ENCODE measurements around the gene SUN2.

Gene SUN2

GRCh38 chr22:38724926-38725571, 30.7 kb downstream of the SUN2 start:
- DNase-seq (ENCODE audit: insufficient read length, low spot score) (no peak), FAIRE-seq (peak; percentile 41)
- TF ChIP-seq TAF1 (IDR thresholded peaks at IDR 0.05; ENCODE audit: low read depth, low read length) (no peak), SPI1 (IDR thresholded peaks at IDR 0.05; ENCODE audit: low read depth, low read length) (no peak), PAX5 (IDR thresholded peaks at IDR 0.05; ENCODE audit: insufficient read depth, low read length, severe bottlenecking) (no peak), POLR2A (IDR thresholded peaks at IDR 0.05; ENCODE audit: low read depth, low read length) (no peak), POLR2AphosphoS5 (IDR thresholded peaks at IDR 0.05; ENCODE audit: low read depth, low read length) (no peak), POU2F2 (IDR thresholded peaks at IDR 0.05; ENCODE audit: low read depth, low read length) (no peak)

DNA sequence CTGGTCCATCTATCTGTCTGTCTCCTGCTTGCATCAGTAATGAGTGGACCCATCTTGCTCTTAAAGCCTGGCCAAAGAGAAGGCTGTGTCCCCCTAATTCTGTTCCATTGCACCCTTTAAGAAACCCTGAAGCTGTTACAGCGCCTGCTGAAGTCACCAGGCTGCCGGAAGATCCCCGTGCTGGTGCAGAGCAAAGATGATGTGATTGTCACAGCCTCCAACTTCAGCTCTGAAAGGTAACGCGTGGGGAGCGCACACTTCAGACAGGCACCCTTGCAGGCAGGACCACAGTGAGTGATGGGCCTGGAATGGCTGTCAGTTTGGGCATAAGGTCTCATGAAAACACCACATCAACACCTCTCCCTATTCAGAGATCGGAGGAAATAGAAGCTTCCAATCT, 31.6 kb downstream of the SUN2 start:
- TF ChIP-seq POU2F2 (IDR thresholded peaks at IDR 0.05; ENCODE audit: low read depth, low read length) (no peak), POLR2A (IDR thresholded peaks at IDR 0.05; ENCODE audit: low read depth, low read length) (no peak), POLR2AphosphoS5 (IDR thresholded peaks at IDR 0.05; ENCODE audit: low read depth, low read length) (no peak), PAX5 (IDR thresholded peaks at IDR 0.05; ENCODE audit: insufficient read depth, low read length, severe bottlenecking) (no peak)
- FAIRE-seq, result no peak
- DNase-seq (ENCODE audit: insufficient read length, low spot score), result no peak

- FAIRE-seq, result no peak
- TF ChIP-seq POLR2A (IDR thresholded peaks at IDR 0.05; ENCODE audit: low read depth, low read length) (no peak), SPI1 (IDR thresholded peaks at IDR 0.05; ENCODE audit: low read depth, low read length) (no peak), POLR2AphosphoS5 (IDR thresholded peaks at IDR 0.05; ENCODE audit: low read depth, low read length) (no peak), PAX5 (IDR thresholded peaks at IDR 0.05; ENCODE audit: insufficient read depth, low read length, severe bottlenecking) (no peak), TAF1 (IDR thresholded peaks at IDR 0.05; ENCODE audit: low read depth, low read length) (no peak), POU2F2 (IDR thresholded peaks at IDR 0.05; ENCODE audit: low read depth, low read length) (no peak)
- no peak for DNase-seq (ENCODE audit: insufficient read length, low spot score)
Measured at GRCh38 chr22:38721551-38721950, 34.2 kb downstream of the SUN2 start.

GRCh38 chr22:38720350-38720749, 35.4 kb downstream of the SUN2 start:
- TF ChIP-seq SPI1 (IDR thresholded peaks at IDR 0.05; ENCODE audit: low read depth, low read length) (no peak), POLR2A (IDR thresholded peaks at IDR 0.05; ENCODE audit: low read depth, low read length) (no peak)
- no peak for FAIRE-seq
- no peak for DNase-seq (ENCODE audit: insufficient read length, low spot score)

- FAIRE-seq, result no peak
- TF ChIP-seq POU2F2 (IDR thresholded peaks at IDR 0.05; ENCODE audit: low read depth, low read length) (no peak), TAF1 (IDR thresholded peaks at IDR 0.05; ENCODE audit: low read depth, low read length) (no peak), SPI1 (IDR thresholded peaks at IDR 0.05; ENCODE audit: low read depth, low read length) (no peak)
- no peak for DNase-seq (ENCODE audit: insufficient read length, low spot score)
Measured at GRCh38 chr22:38719196-38719595, 36.6 kb downstream of the SUN2 start.

- TF ChIP-seq POU2F2 (IDR thresholded peaks at IDR 0.05; ENCODE audit: low read depth, low read length) (no peak), TAF1 (IDR thresholded peaks at IDR 0.05; ENCODE audit: low read depth, low read length) (no peak), SPI1 (IDR thresholded peaks at IDR 0.05; ENCODE audit: low read depth, low read length) (no peak), PAX5 (IDR thresholded peaks at IDR 0.05; ENCODE audit: insufficient read depth, low read length, severe bottlenecking) (no peak), POLR2AphosphoS5 (IDR thresholded peaks at IDR 0.05; ENCODE audit: low read depth, low read length) (no peak), POLR2A (IDR thresholded peaks at IDR 0.05; ENCODE audit: low read depth, low read length) (no peak)
- DNase-seq (ENCODE audit: insufficient read length, low spot score), result no peak
- FAIRE-seq, result no peak
Measured at GRCh38 chr22:38718414-38718813, 37.4 kb downstream of the SUN2 start.

GRCh38 chr22:38717244-38717643, 38.6 kb downstream of the SUN2 start:
- DNase-seq (ENCODE audit: insufficient read length, low spot score), result no peak
- no peak for FAIRE-seq
- TF ChIP-seq POLR2A (IDR thresholded peaks at IDR 0.05; ENCODE audit: low read depth, low read length) (no peak), TAF1 (IDR thresholded peaks at IDR 0.05; ENCODE audit: low read depth, low read length) (no peak), POLR2AphosphoS5 (IDR thresholded peaks at IDR 0.05; ENCODE audit: low read depth, low read length) (no peak), SPI1 (IDR thresholded peaks at IDR 0.05; ENCODE audit: low read depth, low read length) (no peak), PAX5 (IDR thresholded peaks at IDR 0.05; ENCODE audit: insufficient read depth, low read length, severe bottlenecking) (no peak), POU2F2 (IDR thresholded peaks at IDR 0.05; ENCODE audit: low read depth, low read length) (no peak)

DNA sequence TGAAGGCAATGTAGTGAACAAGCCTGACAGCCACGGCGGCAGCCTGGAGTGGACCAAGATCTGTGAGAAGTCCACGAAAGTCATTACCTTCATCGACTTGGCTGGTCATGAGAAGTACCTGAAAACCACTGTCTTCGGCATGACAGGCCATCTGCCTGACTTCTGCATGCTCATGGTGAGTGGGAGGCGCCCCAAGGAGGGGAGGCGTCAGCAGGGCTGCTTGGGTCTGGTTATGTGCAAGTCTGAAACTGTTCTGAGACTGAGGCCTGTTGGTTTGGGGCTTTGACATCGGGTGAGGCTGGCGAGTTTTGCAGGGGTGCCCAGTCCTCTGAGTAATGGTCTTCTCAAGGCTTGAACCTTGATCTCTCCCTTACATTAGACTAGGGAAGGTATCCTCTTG, 39.0 kb downstream of the SUN2 start:
- DNase-seq (ENCODE audit: insufficient read length, low spot score), result no peak
- TF ChIP-seq SPI1 (IDR thresholded peaks at IDR 0.05; ENCODE audit: low read depth, low read length), result no peak
- no peak for TF ChIP-seq TAF1 (IDR thresholded peaks at IDR 0.05; ENCODE audit: low read depth, low read length)
- no peak for TF ChIP-seq POLR2AphosphoS5 (IDR thresholded peaks at IDR 0.05; ENCODE audit: low read depth, low read length)
- TF ChIP-seq POU2F2 (IDR thresholded peaks at IDR 0.05; ENCODE audit: low read depth, low read length), result no peak
- TF ChIP-seq PAX5 (IDR thresholded peaks at IDR 0.05; ENCODE audit: insufficient read depth, low read length, severe bottlenecking), result no peak
- TF ChIP-seq POLR2A (IDR thresholded peaks at IDR 0.05; ENCODE audit: low read depth, low read length), result no peak
- FAIRE-seq, result peak; percentile 50

- DNase-seq (ENCODE audit: insufficient read length, low spot score) (no peak), FAIRE-seq (no peak)
- TF ChIP-seq PAX5 (IDR thresholded peaks at IDR 0.05; ENCODE audit: insufficient read depth, low read length, severe bottlenecking), result no peak
- no peak for TF ChIP-seq POU2F2 (IDR thresholded peaks at IDR 0.05; ENCODE audit: low read depth, low read length)
- no peak for TF ChIP-seq SPI1 (IDR thresholded peaks at IDR 0.05; ENCODE audit: low read depth, low read length)
- no peak for TF ChIP-seq POLR2A (IDR thresholded peaks at IDR 0.05; ENCODE audit: low read depth, low read length)
- TF ChIP-seq TAF1 (IDR thresholded peaks at IDR 0.05; ENCODE audit: low read depth, low read length), result no peak
- TF ChIP-seq POLR2AphosphoS5 (IDR thresholded peaks at IDR 0.05; ENCODE audit: low read depth, low read length), result no peak
Measured at GRCh38 chr22:38716271-38716670, 39.5 kb downstream of the SUN2 start.

DNA sequence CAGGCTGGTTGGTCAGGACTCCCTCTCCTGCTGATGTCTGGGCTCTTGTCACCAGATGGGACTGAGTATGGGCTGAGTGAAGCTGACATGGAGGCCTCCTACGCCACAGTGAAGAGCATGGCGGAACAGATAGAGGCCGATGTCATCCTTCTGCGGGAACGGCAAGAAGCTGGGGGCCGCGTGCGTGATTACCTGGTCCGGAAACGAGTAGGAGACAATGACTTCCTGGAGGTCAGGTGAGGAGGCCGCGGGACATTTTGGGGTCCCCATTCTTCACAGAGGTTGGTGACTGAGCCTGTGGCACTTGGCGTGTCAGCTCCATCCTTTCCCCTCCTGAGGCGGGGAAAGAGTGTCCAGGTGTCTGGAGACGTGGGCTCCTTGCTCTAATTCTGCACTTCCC, 39.9 kb downstream of the SUN2 start:
- TF ChIP-seq SPI1 (IDR thresholded peaks at IDR 0.05; ENCODE audit: low read depth, low read length), result no peak
- DNase-seq (ENCODE audit: insufficient read length, low spot score) (no peak), FAIRE-seq (no peak)

Measured in GM12891 (cell line).